GF-D8 (cell line): ENCODE measurements around the gene MRPS6.

Experiments used
- DNase-seq: peaks from one replicate; lab custom pipeline; 2025; lab: John Stamatoyannopoulos, UW

MRPS6 gene

GRCh38 chr21:34132926-34133325 is 59.5 kb downstream of the MRPS6 start:
- DNase-seq, result no peak

- no peak for DNase-seq
Measured at GRCh38 chr21:34133392-34133791, 60.0 kb downstream of the MRPS6 start.

GRCh38 chr21:34133802-34134201 is 60.4 kb downstream of the MRPS6 start:
- DNase-seq, result no peak

GRCh38 chr21:34135330-34135729 is 62.0 kb downstream of the MRPS6 start:
- DNase-seq, result no peak

GRCh38 chr21:34141373-34141772 is 68.0 kb downstream of the MRPS6 start:
- DNase-seq, result no peak

GRCh38 chr21:34143685-34144182 is 70.4 kb downstream of the MRPS6 start:
- DNase-seq, result no peak

- DNase-seq, result no peak
Measured at GRCh38 chr21:34144224-34144623, 70.8 kb downstream of the MRPS6 start.

- DNase-seq, result no peak
Measured at GRCh38 chr21:34147792-34148418, 74.5 kb downstream of the MRPS6 start.

GRCh38 chr21:34148419-34148804 is 75.0 kb downstream of the MRPS6 start:
- DNase-seq, result no peak

GRCh38 chr21:34148826-34149558 is 75.6 kb downstream of the MRPS6 start:
- DNase-seq, result no peak

GRCh38 chr21:34152500-34152899 is 79.1 kb downstream of the MRPS6 start:
- no peak for DNase-seq

GRCh38 chr21:34154878-34155277 is 81.5 kb downstream of the MRPS6 start:
- no peak for DNase-seq

GRCh38 chr21:34156957-34157356 is 83.6 kb downstream of the MRPS6 start:
- no peak for DNase-seq

- DNase-seq, result no peak
Measured at GRCh38 chr21:34157521-34157920, 84.1 kb downstream of the MRPS6 start.

- DNase-seq, result no peak
Measured at GRCh38 chr21:34158866-34159835, 85.8 kb downstream of the MRPS6 start.

- DNase-seq, result no peak
Measured at GRCh38 chr21:34166468-34166867, 93.1 kb downstream of the MRPS6 start.

- no peak for DNase-seq
Measured at GRCh38 chr21:34170886-34171285, 97.5 kb downstream of the MRPS6 start.

- no peak for DNase-seq
Measured at GRCh38 chr21:34174470-34174869, 101.1 kb downstream of the MRPS6 start.

GRCh38 chr21:34176448-34176847 is 103.1 kb downstream of the MRPS6 start:
- DNase-seq, result no peak

- no peak for DNase-seq
Measured at GRCh38 chr21:34177919-34178567, 104.7 kb downstream of the MRPS6 start.

GRCh38 chr21:34179204-34179935 is 106.0 kb downstream of the MRPS6 start:
- no peak for DNase-seq
